Loucy (cell line): ENCODE results near the gene CDK4.

Experiments used
- H2AFZ ChIP-seq: fragments of 200-600 bp; sonication (generic); 2 replicates; pipeline ENCODE4 v1.6.0; 2016; ENCODE audit warnings: antibody characterized with exemption, mild to moderate bottlenecking, low read length, moderate library complexity
- H3F3A ChIP-seq: fragments of 200-600 bp; 2 replicates; pipeline ENCODE4 v1.6.0; 2016; ENCODE audit warnings: antibody characterized with exemption, low read depth, mild to moderate bottlenecking
- H3K27me3 ChIP-seq: fragments of 200-600 bp; sonication (generic); 2 replicates; pipeline ENCODE4 v1.6.1; 2014; ENCODE audit warnings: low read length, mild to moderate bottlenecking; ENCODE audit not compliant: insufficient read depth, poor library complexity, severe bottlenecking
- H3K36me3 ChIP-seq: fragments of 200-600 bp; sonication (generic); 2 replicates; pipeline ENCODE4 v1.6.1; 2016; ENCODE audit warnings: low read length; ENCODE audit not compliant: insufficient read depth
- H3K4me1 ChIP-seq: fragments of 200-600 bp; sonication (generic); 2 replicates; pipeline ENCODE4 v1.5.1; 2014; ENCODE audit warnings: low read length, mild to moderate bottlenecking; ENCODE audit not compliant: insufficient read depth, poor library complexity, severe bottlenecking
- H3K4me2 ChIP-seq: fragments of 200-600 bp; sonication (generic); 2 replicates; pipeline ENCODE4 v1.6.0; 2014; ENCODE audit warnings: antibody characterized with exemption, low read length, low read depth, mild to moderate bottlenecking; ENCODE audit not compliant: poor library complexity, severe bottlenecking
- H3K4me3 ChIP-seq: fragments of 200-600 bp; sonication (generic); 2 replicates; pipeline ENCODE4 v1.5.1; 2014; ENCODE audit warnings: low read length, mild to moderate bottlenecking, mixed read lengths; ENCODE audit not compliant: poor library complexity, severe bottlenecking
- H3K79me2 ChIP-seq: fragments of 200-600 bp; sonication (generic); 2 replicates; pipeline ENCODE4 v1.6.1; 2014; ENCODE audit warnings: low read length; ENCODE audit not compliant: insufficient read depth
- H3K9ac ChIP-seq: fragments of 200-600 bp; sonication (generic); 2 replicates; pipeline ENCODE4 v1.6.0; 2014; ENCODE audit warnings: mild to moderate bottlenecking, low read depth, low read length, moderate library complexity; ENCODE audit not compliant: poor library complexity, severe bottlenecking
- H3K9me2 ChIP-seq: fragments of 200-600 bp; sonication (generic); replicated peaks from 2 replicates; pipeline ENCODE4 v1.6.1; 2016; ENCODE audit warnings: low read depth, low read length, mixed read lengths
- H3K9me3 ChIP-seq: fragments of 200-600 bp; sonication (generic); 2 replicates; pipeline ENCODE4 v1.6.1; 2014; ENCODE audit warnings: mild to moderate bottlenecking, antibody characterized with exemption, low read length, low read depth; ENCODE audit not compliant: insufficient read depth
- H4K20me1 ChIP-seq: fragments of 200-600 bp; sonication (generic); 2 replicates; pipeline ENCODE4 v1.6.0; 2014; ENCODE audit warnings: antibody characterized with exemption, low read length, mild to moderate bottlenecking; ENCODE audit not compliant: insufficient read depth, poor library complexity, severe bottlenecking
- EZH2phosphoT487 ChIP-seq: fragments of 200-600 bp; IDR thresholded peaks from 2 replicates; pipeline ENCODE4 v1.6.1; 2018; ENCODE audit warnings: antibody characterized with exemption, mild to moderate bottlenecking, moderate library complexity, borderline replicate concordance
- TF ChIP-seq, protein P1 (sequence below): fragments of 200-600 bp; sonication (generic); conservative IDR thresholded peaks from 2 replicates; pipeline ENCODE4 v1.5.1; 2014; ENCODE audit warnings: mild to moderate bottlenecking, antibody characterized with exemption, low read length

The CDK4 gene

DNA sequence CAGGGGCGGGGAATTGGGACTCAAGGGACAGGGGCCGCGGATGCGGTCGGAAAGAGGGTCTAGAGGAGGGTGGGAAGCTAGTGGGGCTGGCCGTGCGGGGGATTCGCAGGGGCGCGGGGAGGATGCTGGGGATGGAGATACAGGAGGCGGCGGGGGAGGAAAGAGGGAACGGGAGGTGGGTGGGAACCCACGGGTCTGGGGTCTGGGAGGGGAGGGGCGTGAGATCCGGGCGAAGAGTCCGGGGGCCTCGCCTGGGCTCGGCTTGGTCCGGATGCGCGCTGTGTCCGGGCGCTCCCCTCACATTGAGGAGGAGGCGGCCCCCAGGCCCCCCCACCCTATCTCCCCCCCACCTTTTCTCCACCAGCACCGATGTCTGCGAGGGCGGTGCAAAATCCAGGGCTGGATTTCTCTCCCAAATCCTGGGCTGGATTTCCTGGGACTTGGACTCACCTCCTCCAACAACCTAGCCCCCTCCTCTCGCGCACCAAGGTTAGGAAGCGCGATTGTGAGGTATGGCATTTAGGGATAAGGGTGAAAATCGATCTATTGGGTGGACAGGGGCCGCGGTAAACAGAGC, 13.4 kb downstream of the CDK4 start, which contains the start of gene AGAP2:
Gene AGAP2 (minus strand): TSS at position 82 of the 577 bp plus-strand sequence. CDS start 496 bp downstream, outside the sequence.
- Histone ChIP-seq H3K27me3 (no peaks in the 10 kb centered on the region), H3K4me2 (peak within 1 kb of the TSS; percentile 95), H3F3A (no peaks in the 10 kb centered on the region), H3K9me3 (no peaks in the 10 kb centered on the region), H3K9ac (peak within 1 kb of the TSS; percentile 75), H3K4me3 (peak within 1 kb of the TSS; percentile 80), H3K4me1 (peaks cover 29% of the 10 kb centered on the region), H3K36me3 (peaks cover 15% of the 10 kb centered on the region; the same call in 1 of the 2 replicates), H3K79me2 (peaks cover 71% of the 10 kb centered on the region), H3K9me2 (no peaks in the 10 kb centered on the region), H4K20me1 (peaks cover 48% of the 10 kb centered on the region), H2AFZ (no peak within 1 kb of the TSS)
- TF ChIP-seq EZH2phosphoT487, result no peak
- TF ChIP-seq, protein P1, sequence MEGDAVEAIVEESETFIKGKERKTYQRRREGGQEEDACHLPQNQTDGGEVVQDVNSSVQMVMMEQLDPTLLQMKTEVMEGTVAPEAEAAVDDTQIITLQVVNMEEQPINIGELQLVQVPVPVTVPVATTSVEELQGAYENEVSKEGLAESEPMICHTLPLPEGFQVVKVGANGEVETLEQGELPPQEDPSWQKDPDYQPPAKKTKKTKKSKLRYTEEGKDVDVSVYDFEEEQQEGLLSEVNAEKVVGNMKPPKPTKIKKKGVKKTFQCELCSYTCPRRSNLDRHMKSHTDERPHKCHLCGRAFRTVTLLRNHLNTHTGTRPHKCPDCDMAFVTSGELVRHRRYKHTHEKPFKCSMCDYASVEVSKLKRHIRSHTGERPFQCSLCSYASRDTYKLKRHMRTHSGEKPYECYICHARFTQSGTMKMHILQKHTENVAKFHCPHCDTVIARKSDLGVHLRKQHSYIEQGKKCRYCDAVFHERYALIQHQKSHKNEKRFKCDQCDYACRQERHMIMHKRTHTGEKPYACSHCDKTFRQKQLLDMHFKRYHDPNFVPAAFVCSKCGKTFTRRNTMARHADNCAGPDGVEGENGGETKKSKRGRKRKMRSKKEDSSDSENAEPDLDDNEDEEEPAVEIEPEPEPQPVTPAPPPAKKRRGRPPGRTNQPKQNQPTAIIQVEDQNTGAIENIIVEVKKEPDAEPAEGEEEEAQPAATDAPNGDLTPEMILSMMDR, result no peak

DNA sequence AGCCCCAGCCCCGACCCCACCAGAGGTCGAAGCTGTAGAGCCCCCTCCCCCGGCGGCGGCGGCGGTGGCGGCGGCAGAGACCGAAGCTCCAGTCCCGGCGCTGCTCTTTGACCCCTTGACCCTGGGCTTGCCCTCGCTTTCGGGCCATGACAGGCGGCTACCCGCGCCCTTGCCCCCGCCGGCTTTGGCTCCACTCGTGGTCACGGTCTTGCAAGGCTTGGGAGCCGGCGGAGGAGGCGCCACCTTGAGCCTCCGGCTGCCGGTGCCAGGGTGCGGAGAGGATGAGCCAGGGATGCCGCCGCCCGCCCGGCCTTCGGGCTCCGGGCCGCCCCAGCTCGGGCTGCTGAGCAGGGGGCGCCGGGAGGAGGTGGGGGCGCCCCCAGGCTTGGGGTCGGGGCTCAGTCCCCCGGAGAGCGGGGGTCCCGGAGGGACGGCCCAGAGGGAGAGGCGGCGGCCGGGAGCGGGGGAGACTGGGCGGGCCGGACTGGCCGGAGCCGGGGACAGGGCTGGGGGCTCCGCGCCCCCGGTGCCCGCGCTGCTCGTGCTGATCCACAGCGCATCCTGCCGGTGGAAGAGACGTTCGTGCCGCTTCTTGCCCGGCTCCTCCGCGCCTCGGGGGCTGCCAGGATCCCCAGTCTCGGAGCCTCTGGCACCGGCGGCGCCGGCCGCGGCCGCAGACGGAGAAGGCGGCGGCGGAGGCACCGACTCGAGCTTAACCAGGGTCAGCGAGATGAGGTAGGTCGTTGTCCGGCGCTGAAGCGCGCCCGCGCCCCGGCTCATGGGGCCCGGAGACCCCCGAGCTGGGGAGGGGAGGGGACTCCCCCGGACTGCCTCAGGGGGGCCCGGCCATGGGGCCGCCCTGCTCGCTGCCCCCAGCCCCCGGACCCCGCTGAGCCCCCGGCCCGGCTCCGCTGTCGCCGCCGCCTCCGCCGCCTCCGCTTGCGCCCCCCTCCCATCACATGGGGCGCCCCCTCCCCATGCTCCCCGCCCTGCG, 14.3 kb downstream of the CDK4 start:
- Histone ChIP-seq H3K9ac (no peak overlapping the region), H2AFZ (no peak overlapping the region), H3K4me2 (no peak overlapping the region), H3K9me2 (no peaks in the 10 kb centered on the region), H3K79me2 (peaks cover 71% of the 10 kb centered on the region), H3F3A (no peaks in the 10 kb centered on the region), H3K4me3 (no peak overlapping the region), H3K9me3 (no peaks in the 10 kb centered on the region), H4K20me1 (peaks cover 48% of the 10 kb centered on the region), H3K27me3 (no peaks in the 10 kb centered on the region), H3K4me1 (peaks cover 27% of the 10 kb centered on the region), H3K36me3 (peaks cover 25% of the 10 kb centered on the region; the same call in 1 of the 2 replicates)
- no peak for TF ChIP-seq EZH2phosphoT487
- TF ChIP-seq, protein P1, result no peak

DNA sequence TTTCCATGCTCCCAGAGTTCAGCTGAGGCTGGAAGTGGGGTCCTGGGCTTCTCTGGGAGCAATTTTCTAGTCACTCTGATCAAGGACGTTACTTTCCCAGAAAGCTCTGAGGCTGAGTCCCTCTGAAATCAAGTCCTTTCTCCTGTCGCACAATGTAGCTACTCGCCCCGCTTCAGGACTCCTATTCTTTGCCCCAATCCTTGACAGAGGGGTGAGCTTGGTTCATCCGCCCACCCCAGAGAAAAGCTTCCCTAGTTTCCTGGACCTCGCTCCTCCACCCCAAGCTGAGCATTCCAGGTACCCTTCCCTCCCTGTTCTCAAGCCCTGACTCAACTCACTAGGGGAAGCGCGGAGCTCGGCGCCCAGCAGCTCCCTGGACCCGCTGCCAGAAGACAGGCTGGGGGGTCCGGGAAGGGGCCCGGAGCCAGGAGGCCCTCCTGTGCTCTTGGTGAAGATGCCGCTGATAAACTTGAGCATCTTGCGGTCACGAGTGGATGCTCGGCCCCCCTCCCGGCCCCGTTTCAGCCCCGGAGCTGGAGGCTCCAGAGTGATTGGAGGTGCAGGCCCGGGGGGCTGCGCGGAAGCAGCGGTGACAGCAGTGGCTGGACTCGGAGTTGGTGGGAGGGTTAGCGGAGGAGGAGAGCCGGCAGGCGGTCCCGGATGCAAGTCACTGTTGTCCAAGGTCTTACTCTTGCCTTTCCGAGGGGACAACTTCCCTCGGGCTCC, 15.2 kb downstream of the CDK4 start:
- Histone ChIP-seq H3K36me3 (peaks cover 33% of the 10 kb centered on the region; the same call in 1 of the 2 replicates), H3K27me3 (no peaks in the 10 kb centered on the region), H3K4me2 (peak overlapping the region; percentile 30), H3K9me3 (no peaks in the 10 kb centered on the region), H4K20me1 (peaks cover 48% of the 10 kb centered on the region), H2AFZ (no peak overlapping the region), H3F3A (no peaks in the 10 kb centered on the region), H3K79me2 (peaks cover 71% of the 10 kb centered on the region), H3K4me1 (peaks cover 21% of the 10 kb centered on the region), H3K9ac (no peak overlapping the region), H3K4me3 (no peak overlapping the region), H3K9me2 (no peaks in the 10 kb centered on the region)
- TF ChIP-seq, protein P1, result no peak
- no peak for TF ChIP-seq EZH2phosphoT487
